Neural crest cell (in vitro differentiated cells): Measurements from ENCODE around the gene MARK3. TPM values are rescaled to one million over a fixed set of nuclear protein-coding genes. Genes with fewer than 3 reads are reported as not detected.

Source experiments
- DNase-seq: peaks from one replicate; pipeline ENCODE4 v3.0.0; 2021; ENCODE audit warnings: low read depth, mixed read lengths, low spot score
- H3K27ac Mint-ChIP-seq: one replicate; pipeline ENCODE4 v1.8.0; 2021; ENCODE audit warnings: mild to moderate bottlenecking, mixed read lengths; ENCODE audit not compliant: unreplicated experiment
- H3K27me3 Mint-ChIP-seq: 2 replicates; pipeline ENCODE4 v1.8.0; 2021; ENCODE audit warnings: low read depth, mild to moderate bottlenecking, mixed read lengths
- H3K36me3 Mint-ChIP-seq: 2 replicates; pipeline ENCODE4 v1.8.0; 2021; ENCODE audit warnings: low read depth, mild to moderate bottlenecking, mixed read lengths
- H3K4me1 Mint-ChIP-seq: 2 replicates; pipeline ENCODE4 v1.8.0; 2021; ENCODE audit warnings: mixed read lengths
- H3K4me3 Mint-ChIP-seq: one replicate; pipeline ENCODE4 v1.8.0; 2021; ENCODE audit warnings: mild to moderate bottlenecking, mixed read lengths
- H3K9me3 Mint-ChIP-seq: 2 replicates; pipeline ENCODE4 v1.8.0; 2021; ENCODE audit warnings: mixed read lengths
- total RNA-seq: library from RNA; stranded (reverse); gene quantifications from 2 replicates; pipeline ENCODE4 v1.2.1, GENCODE V29; 2021
- TF ChIP-seq, protein P1 (sequence below): fragments of 200-600 bp; sonication (generic); conservative IDR thresholded peaks from 2 replicates; pipeline ENCODE4 v1.5.0; 2021; ENCODE audit warnings: antibody characterized with exemption, mild to moderate bottlenecking

Gene MARK3
- total RNA-seq, 1 donor from 2014 or later, result 98.8 TPM

DNA sequence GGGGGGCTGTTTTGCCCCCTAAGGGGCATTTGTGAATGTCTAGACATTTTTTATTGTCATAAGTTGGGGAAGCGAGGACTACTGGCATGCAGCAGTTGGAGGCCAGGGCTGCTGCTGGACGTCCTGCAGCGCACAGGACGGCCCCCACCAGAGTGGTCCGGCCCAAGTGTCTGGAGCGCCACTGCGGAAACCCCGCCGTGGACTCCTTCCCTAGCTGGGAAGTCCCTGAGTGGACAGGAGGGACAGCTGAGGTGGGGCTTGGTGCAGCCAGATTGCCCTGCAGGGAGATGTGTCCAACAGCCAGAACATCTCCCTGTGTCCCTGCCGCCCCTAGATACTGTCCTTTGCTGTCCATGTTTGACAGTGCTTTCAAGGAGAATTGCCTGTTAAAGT is 132.0 kb downstream of the MARK3 start:
- H3K36me3 Mint-ChIP-seq, result peaks cover 11% of the 10 kb centered on the region
- H3K27ac Mint-ChIP-seq, result peak overlapping the region; percentile 59
- H3K9me3 Mint-ChIP-seq, result no peaks in the 10 kb centered on the region
- DNase-seq, result no peak
- H3K27me3 Mint-ChIP-seq, result peaks cover 23% of the 10 kb centered on the region
- peaks cover 26% of the 10 kb centered on the region for H3K4me1 Mint-ChIP-seq
- TF ChIP-seq, protein P1, sequence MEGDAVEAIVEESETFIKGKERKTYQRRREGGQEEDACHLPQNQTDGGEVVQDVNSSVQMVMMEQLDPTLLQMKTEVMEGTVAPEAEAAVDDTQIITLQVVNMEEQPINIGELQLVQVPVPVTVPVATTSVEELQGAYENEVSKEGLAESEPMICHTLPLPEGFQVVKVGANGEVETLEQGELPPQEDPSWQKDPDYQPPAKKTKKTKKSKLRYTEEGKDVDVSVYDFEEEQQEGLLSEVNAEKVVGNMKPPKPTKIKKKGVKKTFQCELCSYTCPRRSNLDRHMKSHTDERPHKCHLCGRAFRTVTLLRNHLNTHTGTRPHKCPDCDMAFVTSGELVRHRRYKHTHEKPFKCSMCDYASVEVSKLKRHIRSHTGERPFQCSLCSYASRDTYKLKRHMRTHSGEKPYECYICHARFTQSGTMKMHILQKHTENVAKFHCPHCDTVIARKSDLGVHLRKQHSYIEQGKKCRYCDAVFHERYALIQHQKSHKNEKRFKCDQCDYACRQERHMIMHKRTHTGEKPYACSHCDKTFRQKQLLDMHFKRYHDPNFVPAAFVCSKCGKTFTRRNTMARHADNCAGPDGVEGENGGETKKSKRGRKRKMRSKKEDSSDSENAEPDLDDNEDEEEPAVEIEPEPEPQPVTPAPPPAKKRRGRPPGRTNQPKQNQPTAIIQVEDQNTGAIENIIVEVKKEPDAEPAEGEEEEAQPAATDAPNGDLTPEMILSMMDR, result no peak
- H3K4me3 Mint-ChIP-seq, result peak overlapping the region; percentile 83

DNA sequence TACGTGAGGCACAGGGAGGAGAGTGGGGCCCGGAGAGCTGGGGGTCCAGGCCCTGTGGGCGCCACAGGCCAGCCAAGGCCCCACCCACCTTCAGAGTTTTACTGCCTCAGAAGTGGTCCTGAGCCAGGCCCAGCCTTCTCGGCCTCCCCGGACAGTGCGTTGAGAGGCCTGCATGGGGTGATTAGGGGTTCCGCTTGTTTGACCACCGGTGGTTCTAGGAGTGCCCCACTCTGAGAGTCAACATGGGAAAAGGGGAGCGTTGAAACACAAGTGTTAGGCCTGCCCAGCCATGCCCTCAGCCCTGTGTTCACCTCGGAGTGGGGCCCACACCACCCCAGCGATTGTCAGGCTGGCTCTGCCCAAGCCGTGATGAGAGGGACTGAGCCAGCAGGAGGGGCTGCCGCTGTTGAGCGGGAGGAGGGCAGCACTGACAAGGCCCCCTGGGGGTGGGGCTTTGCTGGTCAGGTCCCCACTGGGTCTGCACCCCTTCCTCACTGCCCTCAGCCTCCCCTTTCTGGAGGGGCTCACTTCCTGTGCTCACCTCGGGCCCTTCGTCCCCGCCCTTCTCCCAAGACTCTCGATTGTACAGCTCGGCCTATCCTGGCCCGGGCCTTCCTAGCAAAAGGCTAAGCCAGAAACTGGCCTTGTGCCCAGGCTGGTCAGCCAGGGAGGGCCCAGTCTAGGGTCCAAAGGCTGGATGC is 132.7 kb downstream of the MARK3 start:
- TF ChIP-seq, protein P1, result no peak
- Mint-ChIP-seq H3K27me3 (peaks cover 23% of the 10 kb centered on the region), H3K27ac (no peak overlapping the region), H3K36me3 (peaks cover 8% of the 10 kb centered on the region), H3K4me3 (peak overlapping the region; percentile 91), H3K4me1 (peaks cover 26% of the 10 kb centered on the region), H3K9me3 (no peaks in the 10 kb centered on the region)
- no peak for DNase-seq

DNA sequence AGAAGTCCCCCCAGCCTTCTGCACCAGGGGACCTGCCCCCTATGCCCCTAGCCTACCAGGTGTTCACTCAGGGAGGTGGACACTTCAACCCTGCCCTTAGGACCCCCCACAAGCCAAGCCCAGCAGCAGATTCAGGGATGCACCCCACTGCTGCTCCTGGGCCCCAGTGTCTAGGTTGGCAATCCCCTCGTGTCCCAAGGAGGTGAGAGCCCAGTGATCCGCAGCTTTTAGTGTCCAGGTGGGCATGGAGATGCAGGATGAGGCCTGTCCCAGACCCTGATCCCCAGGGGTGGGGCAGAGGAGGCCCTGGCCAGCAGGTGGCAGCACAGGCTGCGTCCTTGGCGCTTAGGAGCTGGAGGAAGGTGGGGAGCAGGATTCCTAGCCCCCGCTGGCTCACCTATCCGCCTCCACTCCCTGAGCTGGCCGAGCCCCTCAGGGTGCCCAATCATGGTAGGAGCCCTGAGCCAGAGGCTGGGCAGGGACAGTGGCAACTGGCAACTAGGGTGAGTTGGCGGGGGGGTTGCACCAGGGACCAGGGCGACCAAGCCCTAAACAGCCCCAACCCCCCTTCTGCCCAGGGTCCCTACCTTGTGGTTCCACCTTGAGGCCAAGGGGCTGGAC is 133.3 kb downstream of the MARK3 start:
- Mint-ChIP-seq H3K9me3 (no peaks in the 10 kb centered on the region), H3K4me1 (peaks cover 28% of the 10 kb centered on the region), H3K27ac (no peak overlapping the region), H3K4me3 (peak overlapping the region; percentile 91), H3K27me3 (peaks cover 27% of the 10 kb centered on the region), H3K36me3 (peaks cover 8% of the 10 kb centered on the region)
- DNase-seq, result peak; percentile 67
- TF ChIP-seq, protein P1, result peak; percentile 86

DNA sequence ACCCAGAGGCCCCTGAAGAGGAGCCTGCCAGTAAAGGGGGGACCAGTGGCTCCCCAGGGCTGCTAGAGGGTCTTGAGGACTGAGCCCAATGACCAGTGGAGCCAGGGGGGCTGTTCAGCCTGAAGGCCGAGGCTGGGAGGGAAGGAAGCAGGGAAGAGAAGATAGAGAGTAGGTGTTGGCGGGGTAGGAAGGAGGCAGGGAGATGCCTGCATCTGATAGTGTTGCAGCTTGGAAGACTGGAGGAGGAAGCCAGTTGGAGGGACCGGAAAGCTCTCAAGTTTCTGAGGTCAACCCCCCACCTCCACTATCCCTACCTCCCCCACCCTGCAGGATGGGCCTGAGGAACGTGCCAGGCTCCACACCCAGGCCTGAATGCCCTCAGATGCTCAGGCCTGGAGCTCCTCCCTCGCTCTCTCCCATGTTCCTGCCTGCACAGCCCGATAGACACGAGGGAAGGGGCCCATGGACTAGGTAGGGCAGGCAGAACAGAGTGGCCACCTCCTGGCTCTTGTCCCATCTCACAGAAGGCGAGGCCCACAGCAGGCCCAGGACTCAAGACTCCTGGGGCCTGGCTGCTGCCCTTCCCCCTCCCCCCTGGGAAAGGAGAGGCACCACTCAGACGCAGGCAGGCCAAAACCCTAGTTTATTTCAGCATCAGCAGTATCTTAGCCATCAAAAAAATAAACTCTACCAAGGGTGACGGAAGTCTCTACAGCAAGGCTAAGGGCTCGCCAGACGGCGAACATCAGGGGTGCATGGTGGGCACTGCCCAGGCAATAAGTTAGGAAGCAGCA is 134.0 kb downstream of the MARK3 start:
- peak overlapping the region; percentile 86 for H3K27ac Mint-ChIP-seq
- DNase-seq, result no peak
- no peaks in the 10 kb centered on the region for H3K9me3 Mint-ChIP-seq
- H3K27me3 Mint-ChIP-seq, result peaks cover 33% of the 10 kb centered on the region
- peaks cover 8% of the 10 kb centered on the region for H3K36me3 Mint-ChIP-seq
- peaks cover 34% of the 10 kb centered on the region for H3K4me1 Mint-ChIP-seq
- TF ChIP-seq, protein P1, result no peak
- H3K4me3 Mint-ChIP-seq, result peak overlapping the region; percentile 91

DNA sequence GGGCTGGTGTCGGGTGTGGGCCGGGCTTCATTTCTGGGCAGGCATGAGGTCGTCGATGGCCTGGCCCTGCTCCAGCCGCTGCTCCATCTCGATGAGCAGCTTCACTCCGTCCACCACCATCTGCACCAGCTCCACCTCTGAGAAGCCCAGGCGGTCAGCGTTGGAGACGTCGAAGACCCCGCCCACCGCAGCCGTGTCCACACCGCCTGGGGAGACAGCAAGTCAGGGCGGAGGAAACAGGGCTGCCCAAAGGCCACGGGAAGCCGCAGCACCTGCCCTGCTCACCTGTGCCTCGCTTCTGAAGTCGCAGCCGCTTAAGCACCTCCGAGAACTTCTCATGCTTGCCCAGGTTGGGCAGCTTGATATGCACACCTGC is 134.6 kb downstream of the MARK3 start:
- Mint-ChIP-seq H3K27ac (peak overlapping the region; percentile 86), H3K4me3 (peak overlapping the region; percentile 91), H3K9me3 (no peaks in the 10 kb centered on the region), H3K27me3 (peaks cover 33% of the 10 kb centered on the region), H3K4me1 (peaks cover 30% of the 10 kb centered on the region), H3K36me3 (peaks cover 8% of the 10 kb centered on the region)
- DNase-seq, result no peak
- TF ChIP-seq, protein P1, result no peak
